H1 (cell line): Measurements from ENCODE around the gene CADM2. TPM values are rescaled to one million over a fixed set of nuclear protein-coding genes. Genes with fewer than 3 reads are reported as not detected.

ENCODE experiments used
- CTCF ChIA-PET: fragments of 300-600 bp; sonication (Branson Sonifier 250); formaldehyde crosslinking; loops from one replicate; lab custom pipeline; 2021; ENCODE audit not compliant: partially characterized antibody; lab: Charles Lee
- POLR2A ChIA-PET: fragments of 300-600 bp; sonication (Branson Sonifier 250); formaldehyde crosslinking; loops from one replicate; lab custom pipeline; 2021; ENCODE audit warnings: inconsistent platforms; ENCODE audit not compliant: partially characterized antibody; lab: Charles Lee
- DNase-seq, 2 experiments: peaks; one replicate each; pipeline versions ENCODE4 v3.0.0 to v3.0.0-alpha.2; 2010 to 2022; ENCODE audit warnings: low spot score in 2 of 2, low read depth in 1 of 2, mixed read lengths in 1 of 2
- FAIRE-seq: peaks from 2 replicates; lab custom pipeline; 2011; peaks lifted over from hg19 to GRCh38; lab: Jason Lieb, UNC
- H2AFZ ChIP-seq: 2 replicates; pipeline ENCODE4 v1.8.1; 2012; ENCODE audit warnings: low read length, inconsistent platforms
- H2AK5ac ChIP-seq: 2 replicates; pipeline ENCODE4 v1.6.1; 2013; ENCODE audit warnings: low read depth, low read length
- H2BK120ac ChIP-seq: replicated peaks from 2 replicates; pipeline ENCODE3; 2013; ENCODE audit warnings: low read depth, low read length, inconsistent platforms
- H2BK12ac ChIP-seq: 2 replicates; pipeline ENCODE4 v1.6.1; 2013; ENCODE audit warnings: low read depth, low read length
- H2BK15ac ChIP-seq: 2 replicates; pipeline ENCODE4 v1.6.1; 2013; ENCODE audit warnings: low read length
- H2BK20ac ChIP-seq: 2 replicates; pipeline ENCODE4 v1.6.1; 2013; ENCODE audit warnings: low read length
- H2BK5ac ChIP-seq: 2 replicates; pipeline ENCODE4 v1.6.1; 2013; ENCODE audit warnings: low read depth, low read length
- H3K14ac ChIP-seq: 2 replicates; pipeline ENCODE4 v1.6.1; 2013; ENCODE audit warnings: inconsistent platforms; ENCODE audit not compliant: insufficient read length
- H3K18ac ChIP-seq: 2 replicates; pipeline ENCODE4 v1.6.1; 2013; ENCODE audit warnings: low read length; ENCODE audit errors: extremely low read depth
- H3K23ac ChIP-seq: 2 replicates; pipeline ENCODE4 v1.6.1; 2013; ENCODE audit warnings: inconsistent platforms; ENCODE audit not compliant: insufficient read length
- H3K23me2 ChIP-seq: 2 replicates; pipeline ENCODE4 v1.6.1; 2013; ENCODE audit warnings: low read depth, low read length
- H3K27ac ChIP-seq: 2 replicates; pipeline ENCODE4 v1.6.1; 2011; ENCODE audit warnings: low read depth, low read length, inconsistent platforms
- H3K27me3 ChIP-seq, 4 experiments: replicated peaks in 1 of 4; 1 replicate in 1 of 4; 2 replicates in 3 of 4; pipeline versions ENCODE4 v1.6.1 to v1.8.1; 2011 to 2013; ENCODE audit warnings: low read length in 3 of 4, mild to moderate bottlenecking in 3 of 4, inconsistent platforms in 2 of 4, mixed read lengths in 2 of 4, moderate library complexity in 1 of 4; ENCODE audit not compliant: control insufficient read depth in 3 of 4, insufficient read depth in 3 of 4; ENCODE audit errors: extremely low read depth in 1 of 4
- H3K36me3 ChIP-seq, 4 experiments: 2 replicates each; pipeline versions ENCODE4 v1.6.1 to v1.8.1; 2011 to 2013; ENCODE audit warnings: mild to moderate bottlenecking in 4 of 4, low read length in 3 of 4, moderate library complexity in 2 of 4, control low read depth in 1 of 4, inconsistent platforms in 1 of 4; ENCODE audit not compliant: insufficient read depth in 4 of 4, control insufficient read depth in 2 of 4
- H3K4ac ChIP-seq: replicated peaks from 2 replicates; pipeline ENCODE3; 2013; ENCODE audit warnings: low read length, low read depth, mixed read lengths, inconsistent platforms; ENCODE audit not compliant: insufficient read length
- H3K4me1 ChIP-seq, 4 experiments: replicated peaks in 1 of 4; 1 replicate in 1 of 4; 2 replicates in 3 of 4; pipeline versions ENCODE4 v1.6.1 to v1.8.1; 2011 to 2013; ENCODE audit warnings: low read length in 3 of 4, inconsistent platforms in 2 of 4, mixed read lengths in 1 of 4; ENCODE audit not compliant: insufficient read depth in 4 of 4, control insufficient read depth in 3 of 4
- H3K4me2 ChIP-seq, 2 experiments: 2 replicates each; pipeline versions ENCODE4 v1.6.1 to v1.8.1; 2011 to 2013; ENCODE audit warnings: low read depth in 2 of 2, low read length in 2 of 2, control low read depth in 1 of 2, inconsistent platforms in 1 of 2, mild to moderate bottlenecking in 1 of 2; ENCODE audit not compliant: insufficient read depth in 1 of 2
- H3K4me3 ChIP-seq, 4 experiments: fragments of 200-600, 300-600 bp in 1 of 4; sonication (generic), shearing (Covaris generic), sonication (Bioruptor Twin) in 1 of 4; 2 replicates each; pipeline versions ENCODE4 v1.5.1 to v1.8.1; 2011 to 2016; ENCODE audit warnings: low read length in 4 of 4, low read depth in 3 of 4, control low read depth in 2 of 4, inconsistent platforms in 2 of 4, mild to moderate bottlenecking in 2 of 4, mixed read lengths in 1 of 4, moderate library complexity in 1 of 4; ENCODE audit not compliant: insufficient read depth in 2 of 4; ENCODE audit errors: extremely low read depth in 1 of 4
- H3K56ac ChIP-seq: replicated peaks from 2 replicates; pipeline ENCODE3; 2013; ENCODE audit warnings: low read depth, mild to moderate bottlenecking, mixed read lengths, low read length, inconsistent platforms; ENCODE audit not compliant: insufficient read length
- H3K79me1 ChIP-seq: 2 replicates; pipeline ENCODE4 v1.6.1; 2013; ENCODE audit warnings: low read depth, low read length, control low read depth
- H3K79me2 ChIP-seq, 2 experiments: 2 replicates each; pipeline versions ENCODE4 v1.6.1 to v1.8.1; 2012 to 2013; ENCODE audit warnings: low read length in 2 of 2, mild to moderate bottlenecking in 2 of 2, inconsistent platforms in 1 of 2; ENCODE audit not compliant: insufficient read depth in 2 of 2, control insufficient read depth in 1 of 2
- H3K9ac ChIP-seq, 4 experiments: replicated peaks in 1 of 4; 1 replicate in 1 of 4; 2 replicates in 3 of 4; pipeline versions ENCODE4 v1.6.1 to v1.8.1; 2011 to 2013; ENCODE audit warnings: low read depth in 3 of 4, low read length in 3 of 4, control low read depth in 2 of 4, mild to moderate bottlenecking in 2 of 4, moderate library complexity in 2 of 4, inconsistent platforms in 1 of 4; ENCODE audit errors: extremely low read depth in 1 of 4
- H3K9me3 ChIP-seq, 2 experiments: 2 replicates each; pipeline versions ENCODE4 v1.6.1 to v1.8.1; 2012 to 2013; ENCODE audit warnings: mild to moderate bottlenecking in 2 of 2, moderate library complexity in 2 of 2, control low read depth in 1 of 2, inconsistent platforms in 1 of 2, low read depth in 1 of 2, low read length in 1 of 2, mixed read lengths in 1 of 2; ENCODE audit not compliant: insufficient read depth in 2 of 2
- H4K20me1 ChIP-seq, 2 experiments: replicated peaks in 1 of 2; 2 replicates each; pipeline versions ENCODE3 to v1.8.1; 2011 to 2013; ENCODE audit warnings: inconsistent platforms in 2 of 2, low read length in 2 of 2, mild to moderate bottlenecking in 1 of 2; ENCODE audit not compliant: insufficient read depth in 2 of 2, control insufficient read depth in 1 of 2
- H4K5ac ChIP-seq: 2 replicates; pipeline ENCODE4 v1.6.1; 2013; ENCODE audit warnings: low read length, low read depth, mixed read lengths, inconsistent platforms; ENCODE audit not compliant: insufficient read length
- H4K8ac ChIP-seq: 2 replicates; pipeline ENCODE4 v1.8.0; 2013; ENCODE audit warnings: mild to moderate bottlenecking, moderate library complexity, low read length, inconsistent platforms; ENCODE audit not compliant: insufficient read depth; ENCODE audit errors: extremely low read depth
- H4K91ac ChIP-seq: replicated peaks from 2 replicates; pipeline ENCODE3; 2013; ENCODE audit warnings: low read length, mixed read lengths, inconsistent platforms; ENCODE audit not compliant: insufficient read length
- CHD2 ChIP-seq: IDR thresholded peaks from 2 replicates; pipeline ENCODE4 v1.6.1; 2012; ENCODE audit warnings: low read length, improper control_type of control experiment
- CREB1 ChIP-seq: IDR thresholded peaks from 2 replicates; pipeline ENCODE4 v1.6.1; 2012; ENCODE audit warnings: inconsistent platforms
- CTBP2 ChIP-seq: IDR thresholded peaks from 2 replicates; pipeline ENCODE4 v1.7.0; 2011; ENCODE audit warnings: borderline replicate concordance, mild to moderate bottlenecking, moderate library complexity, mixed read lengths, low read length; ENCODE audit not compliant: insufficient read depth, insufficient read length
- E2F6 ChIP-seq: IDR thresholded peaks from 2 replicates; pipeline ENCODE4 v1.6.1; 2012; ENCODE audit warnings: inconsistent platforms
- EGR1 ChIP-seq: IDR thresholded peaks from 2 replicates; pipeline ENCODE4 v1.6.1; 2011; ENCODE audit warnings: low read depth, low read length, borderline replicate concordance
- EZH2 ChIP-seq: fragments of 200-600 bp; sonication (generic); IDR thresholded peaks from 2 replicates; pipeline ENCODE4 v1.7.1; 2012; ENCODE audit warnings: low read depth, mild to moderate bottlenecking, moderate library complexity, low read length, inconsistent platforms; ENCODE audit not compliant: severe bottlenecking
- GABPA ChIP-seq: IDR thresholded peaks from 2 replicates; pipeline ENCODE4 v1.6.1; 2011; ENCODE audit warnings: mild to moderate bottlenecking, low read length, moderate library complexity, borderline replicate concordance; ENCODE audit not compliant: insufficient read depth
- HDAC6 ChIP-seq: IDR thresholded peaks from one replicate; pipeline ENCODE4 v1.7.1; 2012; ENCODE audit warnings: low read depth, mild to moderate bottlenecking, inconsistent platforms, low read length, moderate library complexity
- JUND ChIP-seq: IDR thresholded peaks from 2 replicates; pipeline ENCODE4 v1.6.1; 2011; ENCODE audit warnings: mild to moderate bottlenecking, improper control_type of control experiment, low read length
- KDM4A ChIP-seq: IDR thresholded peaks from one replicate; pipeline ENCODE4 v1.7.1; 2012; ENCODE audit warnings: low read depth, mild to moderate bottlenecking, moderate library complexity, low read length, inconsistent platforms; ENCODE audit not compliant: severe bottlenecking
- RAD21 ChIP-seq, 2 experiments: IDR thresholded peaks in 1 of 2; conservative IDR thresholded peaks in 1 of 2; 2 replicates each; pipeline ENCODE4 v1.6.1; 2011; ENCODE audit warnings: low read depth in 2 of 2, low read length in 2 of 2, improper control_type of control experiment in 1 of 2, inconsistent platforms in 1 of 2, mild to moderate bottlenecking in 1 of 2, moderate library complexity in 1 of 2
- RFX5 ChIP-seq: IDR thresholded peaks from 2 replicates; pipeline ENCODE4 v1.6.1; 2011; ENCODE audit warnings: low read depth, low read length, improper control_type of control experiment, borderline replicate concordance
- TAF1 ChIP-seq: IDR thresholded peaks from 2 replicates; pipeline ENCODE4 v1.6.1; 2011; ENCODE audit warnings: mild to moderate bottlenecking, low read depth, low read length
- YY1 ChIP-seq: IDR thresholded peaks from 2 replicates; pipeline ENCODE4 v1.6.1; 2011; ENCODE audit warnings: low read depth, mild to moderate bottlenecking, low read length
- WGBS, 2 experiments: shearing (Covaris generic) in 1 of 2; methylation state at CpG; one replicate each; pipeline versions ENCODE4 v1.1.6 to v1.1.7; 2013 to 2015; ENCODE audit warnings: low lambda C conversion rate in 2 of 2, mixed read lengths in 2 of 2, inconsistent platforms in 1 of 2, low coverage in 1 of 2, missing lambda C conversion rate in 1 of 2; ENCODE audit not compliant: insufficient replicate concordance in 2 of 2, insufficient coverage in 1 of 2, insufficient read length in 1 of 2; ENCODE audit errors: extremely low coverage in 1 of 2, missing lambda C conversion rate in 1 of 2; 5-methylcytosine and 5-hydroxymethylcytosine counted together
- polyA plus RNA-seq, 7 experiments: library from polyadenylated mRNA; depleted of rRNA in 3 of 7; stranded (reverse) in 5 of 7; unstranded in 2 of 7; fragments of >200 nt in 5 of 7; fragments of 200-250 nt in 2 of 7; gene quantifications; 1 replicate in 5 of 7; 2 replicates in 1 of 7; 4 replicates in 1 of 7; pipeline versions ENCODE4 v1.2.1 to v1.2.3, GENCODE V29; 2011 to 2013; ENCODE audit warnings: missing spikeins in 2 of 7, mixed read lengths in 2 of 7
- total RNA-seq: library from RNA; stranded (reverse); fragmentation: NEBNext Ultra II Directional; extraction: Animal tissue kit (Norgen Biotek cat#: 25700); gene quantifications from 2 replicates; pipeline ENCODE4 v1.2.1, GENCODE V29; 2021

CADM2 gene
- total and polyA plus RNA-seq, 2 of the 8 experiments (the other 6 are each of a cell fraction or from before 2014, with no cell fraction given): 14.9 to 20.9 TPM

GRCh38 chr3:85264381-85264780 is 305.6 kb downstream of the CADM2 start:
- Histone ChIP-seq H3K4ac (no peak overlapping the region), H4K8ac (no peak overlapping the region), H4K91ac (no peak overlapping the region), H2BK5ac (no peak overlapping the region), H3K18ac (no peak overlapping the region), H3K36me3 (no peaks in the 10 kb centered on the region), H3K4me2 (no peak overlapping the region), H3K27ac (no peak overlapping the region), H2BK15ac (no peak overlapping the region), H3K79me1 (no peaks in the 10 kb centered on the region), H3K9ac (no peak overlapping the region), H2BK120ac (no peak overlapping the region), H2BK20ac (no peak overlapping the region), H3K27me3 (peaks cover 0 to 1% (median 0%) of the 10 kb centered on the region in 4 experiments; a peak in 1 of 7 replicates), H3K56ac (no peak overlapping the region), H2BK12ac (no peak overlapping the region), H3K14ac (no peak overlapping the region), H2AFZ (no peak overlapping the region), H4K5ac (no peak overlapping the region), H3K23ac (no peak overlapping the region), H3K79me2 (no peaks in the 10 kb centered on the region), H4K20me1 (no peaks in the 10 kb centered on the region), H3K23me2 (no peaks in the 10 kb centered on the region), H3K4me3 (no peak overlapping the region), H3K4me1 (no peaks in the 10 kb centered on the region), H2AK5ac (no peak overlapping the region), H3K9me3 (no peaks in the 10 kb centered on the region)
- 88% methylated on average over 1 of the region's 1 CpG; no CpG with 5 or more reads in 1 of the 2 experiments for WGBS, 2 experiments
- no peak for FAIRE-seq
- DNase-seq: no peak
- POLR2A ChIA-PET: no interaction called here
- CTCF ChIA-PET: no interaction called here
- TF ChIP-seq KDM4A: no peak
- no peak for TF ChIP-seq E2F6
- no peak for TF ChIP-seq RFX5
- TF ChIP-seq TAF1: no peak
- TF ChIP-seq CHD2: no peak
- TF ChIP-seq CREB1: no peak
- TF ChIP-seq EZH2: no peak
- TF ChIP-seq CTBP2: no peak
- TF ChIP-seq HDAC6: no peak
- TF ChIP-seq RAD21 (IDR thresholded peaks at IDR 0.05 in 1 of 2, conservative IDR thresholded peaks at IDR 0.05 in 1 of 2; ENCODE audit: low read depth in 2 of 2, low read length in 2 of 2): no peak
- no peak for TF ChIP-seq EGR1
- no peak for TF ChIP-seq GABPA
- TF ChIP-seq YY1: no peak
- no peak for TF ChIP-seq JUND
